Keratinocyte (primary cell): ENCODE measurements around the gene CACNA1C. TPM values are rescaled to one million over a fixed set of nuclear protein-coding genes. Genes with fewer than 3 reads are reported as not detected.
"Not testable (repeated sequence)": the region's sequence is repeated elsewhere in the genome, so short reads cannot be mapped to it uniquely, and the experiment has no call there.

Experiments used
- DNase-seq: peaks from one replicate; pipeline ENCODE4 v3.0.0-alpha.2; 2011; ENCODE audit warnings: low read depth, missing footprints, low spot score
- FAIRE-seq: peaks from 2 replicates; lab custom pipeline; 2011; peaks lifted over from hg19 to GRCh38; lab: Jason Lieb, UNC
- H2AFZ ChIP-seq: 2 replicates; pipeline ENCODE4 v1.6.0; 2012; ENCODE audit warnings: low read length, control low read depth, inconsistent platforms; ENCODE audit not compliant: control insufficient read depth
- H3K27ac ChIP-seq: 2 replicates; pipeline ENCODE4 v1.5.1; 2011; ENCODE audit warnings: low read length; ENCODE audit not compliant: control insufficient read depth, insufficient read depth
- H3K27me3 ChIP-seq: 3 replicates; pipeline ENCODE4 v1.6.0; 2011; ENCODE audit warnings: low read length; ENCODE audit not compliant: control insufficient read depth, insufficient read depth; ENCODE audit errors: extremely low read depth
- H3K36me3 ChIP-seq, 2 experiments: 2 replicates in 1 of 2; 3 replicates in 1 of 2; pipeline ENCODE4 v1.5.1; 2011; ENCODE audit warnings: low read length in 2 of 2, mild to moderate bottlenecking in 1 of 2; ENCODE audit not compliant: control insufficient read depth in 2 of 2, insufficient read depth in 2 of 2; ENCODE audit errors: extremely low read depth in 1 of 2
- H3K4me1 ChIP-seq: 3 replicates; pipeline ENCODE4 v1.5.1; 2011; ENCODE audit warnings: low read length; ENCODE audit not compliant: control insufficient read depth, insufficient read depth; ENCODE audit errors: extremely low read depth
- H3K4me2 ChIP-seq: 3 replicates; pipeline ENCODE4 v1.6.0; 2011; ENCODE audit warnings: low read depth, low read length; ENCODE audit not compliant: control insufficient read depth, insufficient read depth; ENCODE audit errors: extremely low read depth
- H3K4me3 ChIP-seq, 3 experiments: fragments of 200-600 bp in 1 of 3; sonication (generic) in 1 of 3; 2 replicates in 2 of 3; 3 replicates in 1 of 3; pipeline ENCODE4 v1.5.1; 2011 to 2016; ENCODE audit warnings: low read length in 3 of 3, mild to moderate bottlenecking in 3 of 3, control low read depth in 2 of 3, inconsistent platforms in 1 of 3, low read depth in 1 of 3, mixed read lengths in 1 of 3, mixed run types in 1 of 3, moderate library complexity in 1 of 3; ENCODE audit not compliant: control insufficient read depth in 2 of 3, insufficient read depth in 2 of 3; ENCODE audit errors: extremely low read depth in 1 of 3
- H3K79me2 ChIP-seq: 2 replicates; pipeline ENCODE4 v1.6.0; 2012; ENCODE audit warnings: low read length; ENCODE audit not compliant: control insufficient read depth, insufficient read depth
- H3K9ac ChIP-seq: 3 replicates; pipeline ENCODE4 v1.6.0; 2011; ENCODE audit warnings: low read length; ENCODE audit not compliant: control insufficient read depth, insufficient read depth; ENCODE audit errors: extremely low read depth
- H3K9me1 ChIP-seq: 3 replicates; pipeline ENCODE4 v1.6.0; 2011; ENCODE audit warnings: low read length; ENCODE audit not compliant: control insufficient read depth, insufficient read depth; ENCODE audit errors: extremely low read depth
- H3K9me3 ChIP-seq: 2 replicates; pipeline ENCODE4 v1.5.1; 2012; ENCODE audit warnings: low read depth, low read length; ENCODE audit not compliant: control insufficient read depth
- H4K20me1 ChIP-seq: 3 replicates; pipeline ENCODE4 v1.6.0; 2011; ENCODE audit warnings: low read length; ENCODE audit not compliant: control insufficient read depth, insufficient read depth; ENCODE audit errors: extremely low read depth
- EZH2 ChIP-seq: IDR thresholded peaks from one replicate; pipeline ENCODE4 v1.6.1; 2012; ENCODE audit warnings: inconsistent platforms, mild to moderate bottlenecking, low read length, moderate library complexity
- dilution Hi-C: fragments of 300-500 bp; cut with MboI; formaldehyde crosslinking; loops from one replicate; pipeline ENCODE4 v1.7.0; 2020; ENCODE audit warnings: low sequenced_read_pairs; ENCODE audit not compliant: extremely low pct_ligation_motif_present
- polyA plus RNA-seq, 5 experiments: library from polyadenylated mRNA; depleted of rRNA in 3 of 5; stranded (reverse) in 3 of 5; stranded (forward) in 1 of 5; unstranded in 1 of 5; fragments of >200 nt; gene quantifications; 1 replicate in 1 of 5; 2 replicates in 3 of 5; 3 replicates in 1 of 5; pipeline versions ENCODE4 v1.2.1 to v1.2.3, GENCODE V29; 2011 to 2012; ENCODE audit warnings: missing spikeins in 2 of 5, low read depth in 1 of 5, low replicate concordance in 1 of 5
- TF ChIP-seq, protein P1 (sequence below), 3 experiments: IDR thresholded peaks in 1 of 3; conservative IDR thresholded peaks in 1 of 3; optimal IDR thresholded peaks in 1 of 3; 2 replicates in 2 of 3; 3 replicates in 1 of 3; pipeline versions ENCODE3 to v1.5.1; 2011; ENCODE audit warnings: low read length in 3 of 3, mild to moderate bottlenecking in 3 of 3, moderate library complexity in 2 of 3, control low read depth in 1 of 3, inconsistent platforms in 1 of 3; ENCODE audit not compliant: insufficient read depth in 2 of 3; ENCODE audit errors: extremely low read depth in 1 of 3

The CACNA1C gene
- polyA plus RNA-seq, 1 donor (not counting 4 experiments of a cell fraction or from before 2014, with no cell fraction given) = not detected

DNA sequence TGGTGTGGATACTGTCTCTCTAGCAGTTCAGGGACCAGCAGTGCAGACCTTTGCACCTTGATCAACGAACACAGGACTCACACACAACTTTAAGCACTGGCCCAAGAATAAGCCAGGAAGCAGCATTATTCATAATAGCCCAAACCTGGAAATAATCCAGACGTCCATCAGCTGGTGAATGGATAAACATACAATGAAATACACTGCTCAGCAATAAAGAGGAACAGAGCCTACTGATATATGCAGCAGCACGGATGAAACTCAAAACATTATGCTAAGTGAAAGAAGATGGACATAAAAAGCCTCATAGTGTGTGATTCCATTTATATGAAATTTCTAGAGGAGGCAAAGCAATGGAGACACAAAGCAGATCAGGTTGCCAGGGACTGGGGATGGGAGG is 438.0 kb downstream of the CACNA1C start:
- FAIRE-seq (no peak), DNase-seq (no peak)
- Histone ChIP-seq H3K4me1 (no peaks in the 10 kb centered on the region), H3K9ac (no peak overlapping the region), H3K27me3 (peaks cover 6% of the 10 kb centered on the region), H3K9me1 (no peaks in the 10 kb centered on the region), H3K4me2 (no peak overlapping the region), H3K9me3 (no peaks in the 10 kb centered on the region), H3K79me2 (no peaks in the 10 kb centered on the region), H3K4me3 (no peak overlapping the region), H2AFZ (no peak overlapping the region), H3K36me3 (no peaks in the 10 kb centered on the region), H3K27ac (no peak overlapping the region), H4K20me1 (no peaks in the 10 kb centered on the region)
- dilution Hi-C loops = no loop called here
- TF ChIP-seq, protein P1, sequence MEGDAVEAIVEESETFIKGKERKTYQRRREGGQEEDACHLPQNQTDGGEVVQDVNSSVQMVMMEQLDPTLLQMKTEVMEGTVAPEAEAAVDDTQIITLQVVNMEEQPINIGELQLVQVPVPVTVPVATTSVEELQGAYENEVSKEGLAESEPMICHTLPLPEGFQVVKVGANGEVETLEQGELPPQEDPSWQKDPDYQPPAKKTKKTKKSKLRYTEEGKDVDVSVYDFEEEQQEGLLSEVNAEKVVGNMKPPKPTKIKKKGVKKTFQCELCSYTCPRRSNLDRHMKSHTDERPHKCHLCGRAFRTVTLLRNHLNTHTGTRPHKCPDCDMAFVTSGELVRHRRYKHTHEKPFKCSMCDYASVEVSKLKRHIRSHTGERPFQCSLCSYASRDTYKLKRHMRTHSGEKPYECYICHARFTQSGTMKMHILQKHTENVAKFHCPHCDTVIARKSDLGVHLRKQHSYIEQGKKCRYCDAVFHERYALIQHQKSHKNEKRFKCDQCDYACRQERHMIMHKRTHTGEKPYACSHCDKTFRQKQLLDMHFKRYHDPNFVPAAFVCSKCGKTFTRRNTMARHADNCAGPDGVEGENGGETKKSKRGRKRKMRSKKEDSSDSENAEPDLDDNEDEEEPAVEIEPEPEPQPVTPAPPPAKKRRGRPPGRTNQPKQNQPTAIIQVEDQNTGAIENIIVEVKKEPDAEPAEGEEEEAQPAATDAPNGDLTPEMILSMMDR (optimal IDR thresholded peaks at IDR 0.05 in 1 of 3, IDR thresholded peaks at IDR 0.05 in 1 of 3, conservative IDR thresholded peaks at IDR 0.05 in 1 of 3; ENCODE audit: extremely low read depth in 1 of 3, insufficient read depth in 2 of 3, low read length in 3 of 3) = no peak
- TF ChIP-seq EZH2 = no peak

DNA sequence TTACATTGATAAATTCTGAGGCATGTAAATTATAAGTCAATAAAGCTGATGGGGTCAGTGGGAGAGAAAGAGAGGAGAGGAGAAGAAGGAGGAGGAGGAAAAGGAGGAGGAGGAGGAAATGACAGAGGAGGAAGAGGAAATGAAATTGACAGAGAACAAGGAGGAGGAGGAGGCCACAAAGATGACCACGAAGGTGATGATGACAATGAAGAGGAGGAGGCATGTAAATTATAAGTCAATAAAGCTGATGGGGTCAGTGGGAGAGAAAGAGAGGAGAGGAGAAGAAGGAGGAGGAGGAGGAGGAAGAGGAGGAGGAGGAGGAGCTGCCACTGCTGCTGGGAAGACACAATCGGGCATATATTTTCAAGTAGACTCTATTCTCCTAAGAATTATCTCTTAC is 438.6 kb downstream of the CACNA1C start:
- H4K20me1 ChIP-seq, FAIRE-seq, H3K4me1 ChIP-seq, H3K36me3 ChIP-seq, H3K9me1 ChIP-seq, dilution Hi-C loops, H3K27me3 ChIP-seq, H3K79me2 ChIP-seq, H3K27ac ChIP-seq, H3K9me3 ChIP-seq, DNase-seq, H3K4me2 ChIP-seq, H3K4me3 ChIP-seq, H3K9ac ChIP-seq, H2AFZ ChIP-seq: not testable (repeated sequence)

DNA sequence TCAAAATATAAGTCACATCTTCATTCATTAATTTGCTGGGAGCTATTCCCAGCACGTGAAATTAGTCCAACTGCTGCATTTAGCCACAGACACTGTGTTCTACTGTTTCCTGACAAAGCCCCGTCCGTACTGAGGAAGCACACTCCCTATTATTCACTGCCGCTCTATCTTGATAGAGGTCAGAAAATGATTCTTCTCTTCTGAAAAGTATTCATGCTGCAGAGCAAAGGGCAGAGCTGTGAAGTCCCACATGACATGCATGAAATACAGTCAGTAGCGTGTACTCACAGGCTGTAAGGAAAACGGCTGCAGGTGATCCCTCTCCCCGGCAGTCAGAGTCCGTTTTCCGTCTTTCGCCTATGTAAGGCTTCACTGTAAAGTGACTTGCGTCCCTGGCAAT is 439.4 kb downstream of the CACNA1C start:
- H3K4me2 ChIP-seq = no peak overlapping the region
- H3K36me3 ChIP-seq = no peaks in the 10 kb centered on the region
- H4K20me1 ChIP-seq = no peaks in the 10 kb centered on the region
- no peak for FAIRE-seq
- H3K27me3 ChIP-seq = peaks cover 6% of the 10 kb centered on the region
- TF ChIP-seq EZH2 = no peak
- TF ChIP-seq, protein P1 (optimal IDR thresholded peaks at IDR 0.05 in 1 of 3, IDR thresholded peaks at IDR 0.05 in 1 of 3, conservative IDR thresholded peaks at IDR 0.05 in 1 of 3; ENCODE audit: extremely low read depth in 1 of 3, insufficient read depth in 2 of 3, low read length in 3 of 3) = no peak
- DNase-seq = no peak
- no peak overlapping the region for H3K4me3 ChIP-seq
- no peaks in the 10 kb centered on the region for H3K9me1 ChIP-seq
- H3K9me3 ChIP-seq = no peaks in the 10 kb centered on the region
- H3K4me1 ChIP-seq = no peaks in the 10 kb centered on the region
- H3K79me2 ChIP-seq = no peaks in the 10 kb centered on the region
- H3K9ac ChIP-seq = no peak overlapping the region
- H2AFZ ChIP-seq = no peak overlapping the region
- H3K27ac ChIP-seq = no peak overlapping the region
- dilution Hi-C loops = no loop called here
